Measurements from ENCODE around the gene SCFD1.

SCFD1 gene

GRCh38 chr14:30691751-30692398, 69.8 kb downstream of the SCFD1 start:
- no peak for TF ChIP-seq GATA3 (IDR thresholded peaks at IDR 0.05; ENCODE audit: low read depth, low read length)
- TF ChIP-seq GATA2 (IDR thresholded peaks at IDR 0.05; ENCODE audit: low read depth, low read length) = no peak

GRCh38 chr14:30692669-30693068, 70.5 kb downstream of the SCFD1 start:
- TF ChIP-seq GATA3 (IDR thresholded peaks at IDR 0.05; ENCODE audit: low read depth, low read length) (no peak), GATA2 (IDR thresholded peaks at IDR 0.05; ENCODE audit: low read depth, low read length) (no peak)

GRCh38 chr14:30698463-30698862, 76.3 kb downstream of the SCFD1 start:
- TF ChIP-seq GATA2 (IDR thresholded peaks at IDR 0.05; ENCODE audit: low read depth, low read length) (no peak), GATA3 (IDR thresholded peaks at IDR 0.05; ENCODE audit: low read depth, low read length) (no peak)

GRCh38 chr14:30706704-30707103, 84.6 kb downstream of the SCFD1 start:
- no peak for TF ChIP-seq GATA3 (IDR thresholded peaks at IDR 0.05; ENCODE audit: low read depth, low read length)
- TF ChIP-seq GATA2 (IDR thresholded peaks at IDR 0.05; ENCODE audit: low read depth, low read length) = no peak

- TF ChIP-seq GATA3 (IDR thresholded peaks at IDR 0.05; ENCODE audit: low read depth, low read length) = no peak
- TF ChIP-seq GATA2 (IDR thresholded peaks at IDR 0.05; ENCODE audit: low read depth, low read length) = no peak
These were observed 86.0 kb downstream of the SCFD1 start for GRCh38 chr14:30708157-30708556.

GRCh38 chr14:30709201-30709600, 87.1 kb downstream of the SCFD1 start:
- TF ChIP-seq GATA2 (IDR thresholded peaks at IDR 0.05; ENCODE audit: low read depth, low read length) (no peak), GATA3 (IDR thresholded peaks at IDR 0.05; ENCODE audit: low read depth, low read length) (no peak)

GRCh38 chr14:30710876-30711275, 88.8 kb downstream of the SCFD1 start:
- TF ChIP-seq GATA2 (IDR thresholded peaks at IDR 0.05; ENCODE audit: low read depth, low read length) = no peak
- TF ChIP-seq GATA3 (IDR thresholded peaks at IDR 0.05; ENCODE audit: low read depth, low read length) = no peak

- TF ChIP-seq GATA3 (IDR thresholded peaks at IDR 0.05; ENCODE audit: low read depth, low read length) = no peak
- no peak for TF ChIP-seq GATA2 (IDR thresholded peaks at IDR 0.05; ENCODE audit: low read depth, low read length)
These were observed 97.0 kb downstream of the SCFD1 start for GRCh38 chr14:30719137-30719536.

- TF ChIP-seq GATA3 (IDR thresholded peaks at IDR 0.05; ENCODE audit: low read depth, low read length) (no peak), GATA2 (IDR thresholded peaks at IDR 0.05; ENCODE audit: low read depth, low read length) (no peak)
These were observed 103.6 kb downstream of the SCFD1 start for GRCh38 chr14:30725763-30726162.

GRCh38 chr14:30728471-30728870, 106.4 kb downstream of the SCFD1 start:
- TF ChIP-seq GATA2 (IDR thresholded peaks at IDR 0.05; ENCODE audit: low read depth, low read length) (no peak), GATA3 (IDR thresholded peaks at IDR 0.05; ENCODE audit: low read depth, low read length) (no peak)

GRCh38 chr14:30737916-30738315, 115.8 kb downstream of the SCFD1 start:
- TF ChIP-seq GATA2 (IDR thresholded peaks at IDR 0.05; ENCODE audit: low read depth, low read length) (no peak), GATA3 (IDR thresholded peaks at IDR 0.05; ENCODE audit: low read depth, low read length) (no peak)

GRCh38 chr14:30738978-30739377, 116.9 kb downstream of the SCFD1 start:
- TF ChIP-seq GATA2 (IDR thresholded peaks at IDR 0.05; ENCODE audit: low read depth, low read length) = no peak
- no peak for TF ChIP-seq GATA3 (IDR thresholded peaks at IDR 0.05; ENCODE audit: low read depth, low read length)

- no peak for TF ChIP-seq GATA3 (IDR thresholded peaks at IDR 0.05; ENCODE audit: low read depth, low read length)
- no peak for TF ChIP-seq GATA2 (IDR thresholded peaks at IDR 0.05; ENCODE audit: low read depth, low read length)
These were observed 126.2 kb downstream of the SCFD1 start for GRCh38 chr14:30748343-30748742.

GRCh38 chr14:30751646-30752416, 129.7 kb downstream of the SCFD1 start:
- TF ChIP-seq GATA2 (IDR thresholded peaks at IDR 0.05; ENCODE audit: low read depth, low read length) = no peak
- no peak for TF ChIP-seq GATA3 (IDR thresholded peaks at IDR 0.05; ENCODE audit: low read depth, low read length)

- TF ChIP-seq GATA3 (IDR thresholded peaks at IDR 0.05; ENCODE audit: low read depth, low read length) = no peak
- TF ChIP-seq GATA2 (IDR thresholded peaks at IDR 0.05; ENCODE audit: low read depth, low read length) = no peak
These were observed 131.3 kb downstream of the SCFD1 start for GRCh38 chr14:30753452-30753851.

Data from SH-SY5Y (cell line).